HCT116 (cell line): ENCODE data around the gene ZNF445. TPM values are rescaled to one million over a fixed set of nuclear protein-coding genes. Genes with fewer than 3 reads are reported as not detected.
"Not testable (repeated sequence)": the region's sequence is repeated elsewhere in the genome, so short reads cannot be mapped to it uniquely, and the experiment has no call there.

Experiments used
- ATAC-seq: fragments of 200-7000 bp; cut with Tn5 transposase; 2 replicates; pipeline ENCODE4 v1.9.1; 2020; ENCODE audit warnings: mild to moderate bottlenecking, moderate library complexity
- BruUV-seq: library from RNA; stranded (reverse); fragments of 400-500 nt; replicated peaks from 2 replicates; lab custom pipeline; 2021; lab: Mats Ljungman, UMichigan
- CTCF ChIA-PET: fragments of 300-600 bp; sonication (Branson Sonifier 250); formaldehyde crosslinking; loops from one replicate; lab custom pipeline; 2021; ENCODE audit warnings: antibody characterized with exemption; lab: Charles Lee
- POLR2A ChIA-PET: fragments of 300-600, 350-600 bp; sonication (Branson Sonifier 250); formaldehyde crosslinking; loops from one replicate; lab custom pipeline; 2021; ENCODE audit warnings: antibody characterized with exemption; lab: Charles Lee
- RAD21 ChIA-PET, 2 experiments: fragments of 300-600 bp; sonication (Branson Sonifier 250); formaldehyde crosslinking; loops; one replicate each; lab custom pipeline; 2023; ENCODE audit warnings: low total read pairs in 2 of 2; ENCODE audit not compliant: uncharacterized antibody in 2 of 2, unreplicated experiment in 2 of 2, low non-redundant PET in 1 of 2; lab: Charles Lee
- DNase-seq: peaks from one replicate; pipeline ENCODE4 v3.0.0-alpha.2; 2010; ENCODE audit warnings: low read depth, low spot score
- H2AFZ ChIP-seq: fragments of 200-600 bp; shearing (Covaris generic), sonication (generic); 2 replicates; pipeline ENCODE4 v1.6.1; 2017; ENCODE audit warnings: low read depth, mixed run types, mixed read lengths, antibody characterized with exemption, low read length; ENCODE audit not compliant: poor library complexity, severe bottlenecking
- H3K27ac ChIP-seq: 2 replicates; pipeline ENCODE4 v1.5.1; 2012; ENCODE audit warnings: low read depth, low read length
- H3K27me3 ChIP-seq: fragments of 200-600 bp; sonication (generic); 2 replicates; pipeline ENCODE4 v1.6.1; 2016; ENCODE audit warnings: mixed run types, low read length, mixed read lengths; ENCODE audit not compliant: insufficient read depth
- H3K36me3 ChIP-seq, 2 experiments: fragments of 200-500 bp in 1 of 2; fragments of 200-600 bp in 1 of 2; sonication (Bioruptor generic) in 1 of 2; sonication (generic) in 1 of 2; 2 replicates each; pipeline versions ENCODE4 v1.5.1 to v1.6.1; 2014 to 2016; ENCODE audit warnings: low read length in 2 of 2, inconsistent platforms in 1 of 2, mixed read lengths in 1 of 2, mixed run types in 1 of 2; ENCODE audit not compliant: insufficient read depth in 2 of 2, control insufficient read depth in 1 of 2
- H3K4me1 ChIP-seq, 2 experiments: fragments of 200-600 bp in 1 of 2; sonication (generic) in 1 of 2; 2 replicates each; pipeline versions ENCODE4 v1.5.1 to v1.6.1; 2012 to 2017; ENCODE audit warnings: low read length in 2 of 2, inconsistent platforms in 1 of 2, mild to moderate bottlenecking in 1 of 2, mixed read lengths in 1 of 2, mixed run types in 1 of 2, moderate library complexity in 1 of 2; ENCODE audit not compliant: insufficient read depth in 2 of 2, control insufficient read depth in 1 of 2
- H3K4me2 ChIP-seq: fragments of 200-600 bp; sonication (generic); 2 replicates; pipeline ENCODE4 v1.6.1; 2017; ENCODE audit warnings: mixed run types, low read length, mixed read lengths
- H3K4me3 ChIP-seq, 2 experiments: fragments of 200-600 bp in 1 of 2; sonication (generic) in 1 of 2; replicated peaks in 1 of 2; 2 replicates each; pipeline ENCODE4 v1.5.1; 2011 to 2016; ENCODE audit warnings: low read length in 2 of 2, control low read depth in 1 of 2, low read depth in 1 of 2, mild to moderate bottlenecking in 1 of 2, mixed read lengths in 1 of 2, mixed run types in 1 of 2
- H3K79me2 ChIP-seq: fragments of 200-600 bp; sonication (generic); 2 replicates; pipeline ENCODE4 v1.6.1; 2017; ENCODE audit warnings: mild to moderate bottlenecking, mixed run types, low read length, moderate library complexity, mixed read lengths; ENCODE audit not compliant: insufficient read depth
- H3K9ac ChIP-seq: fragments of 200-600 bp; sonication (generic); 2 replicates; pipeline ENCODE4 v1.6.1; 2016; ENCODE audit warnings: low read length, mixed read lengths
- H3K9me2 ChIP-seq: fragments of 200-600 bp; sonication (generic), shearing (Covaris generic); 2 replicates; pipeline ENCODE4 v1.6.1; 2017; ENCODE audit warnings: mixed run types, mild to moderate bottlenecking, moderate library complexity; ENCODE audit not compliant: insufficient read depth
- H3K9me3 ChIP-seq, 2 experiments: fragments of 200-500 bp in 1 of 2; fragments of 200-600 bp in 1 of 2; sonication (Bioruptor generic) in 1 of 2; sonication (generic) in 1 of 2; 2 replicates each; pipeline ENCODE4 v1.6.1; 2014 to 2017; ENCODE audit warnings: low read length in 2 of 2, mixed read lengths in 2 of 2, inconsistent platforms in 1 of 2, low read depth in 1 of 2, mild to moderate bottlenecking in 1 of 2, mixed run types in 1 of 2, moderate library complexity in 1 of 2; ENCODE audit not compliant: control insufficient read depth in 1 of 2, insufficient read depth in 1 of 2
- H4K20me1 ChIP-seq: fragments of 200-600 bp; sonication (generic), shearing (Covaris generic); 2 replicates; pipeline ENCODE4 v1.6.1; 2017; ENCODE audit warnings: mixed run types, mild to moderate bottlenecking, moderate library complexity; ENCODE audit not compliant: insufficient read depth
- CBX3 ChIP-seq: IDR thresholded peaks from 2 replicates; pipeline ENCODE4 v1.6.1; 2012; ENCODE audit warnings: low read depth
- CEBPB ChIP-seq: IDR thresholded peaks from 2 replicates; pipeline ENCODE4 v1.6.1; 2012; ENCODE audit warnings: low read depth
- EGR1 ChIP-seq: IDR thresholded peaks from 2 replicates; pipeline ENCODE4 v1.6.1; 2012; ENCODE audit warnings: low read depth
- ELF1 ChIP-seq: IDR thresholded peaks from 2 replicates; pipeline ENCODE4 v1.6.1; 2012; ENCODE audit warnings: low read depth, borderline replicate concordance
- EZH2 ChIP-seq: fragments of 200-600 bp; sonication (generic); IDR thresholded peaks from 2 replicates; pipeline ENCODE4 v1.6.1; 2017; ENCODE audit warnings: antibody characterized with exemption, mixed run types
- EZH2phosphoT487 ChIP-seq: fragments of 200-600 bp; IDR thresholded peaks from 2 replicates; pipeline ENCODE4 v1.6.1; 2018; ENCODE audit warnings: antibody characterized with exemption, borderline replicate concordance
- FOSL1 ChIP-seq: IDR thresholded peaks from 2 replicates; pipeline ENCODE4 v1.6.1; 2012; ENCODE audit warnings: low read depth
- JUND ChIP-seq: IDR thresholded peaks from 2 replicates; pipeline ENCODE4 v1.6.1; 2012
- POLR2AphosphoS5 ChIP-seq: IDR thresholded peaks from 2 replicates; pipeline ENCODE4 v1.6.1; 2011; ENCODE audit warnings: mild to moderate bottlenecking, low read depth, low read length, moderate library complexity
- RAD21 ChIP-seq: IDR thresholded peaks from 2 replicates; pipeline ENCODE4 v1.6.1; 2012; ENCODE audit warnings: low read depth, mild to moderate bottlenecking
- SIN3A ChIP-seq: IDR thresholded peaks from 2 replicates; pipeline ENCODE4 v1.6.1; 2012; ENCODE audit warnings: low read depth
- SP1 ChIP-seq: IDR thresholded peaks from 2 replicates; pipeline ENCODE4 v1.6.1; 2012; ENCODE audit warnings: low read depth
- SRF ChIP-seq: IDR thresholded peaks from 2 replicates; pipeline ENCODE4 v1.6.1; 2012; ENCODE audit warnings: low read depth
- TCF7L2 ChIP-seq: IDR thresholded peaks from 2 replicates; pipeline ENCODE4 v1.7.0; 2011; ENCODE audit warnings: borderline replicate concordance, inconsistent platforms; ENCODE audit not compliant: insufficient read depth, insufficient read length; ENCODE audit errors: extremely low read depth
- YY1 ChIP-seq: IDR thresholded peaks from 2 replicates; pipeline ENCODE4 v1.6.1; 2011; ENCODE audit warnings: low read length, low read depth, moderate library complexity, mild to moderate bottlenecking; ENCODE audit not compliant: insufficient replicate concordance; ENCODE audit errors: extremely low read depth
- ZFX ChIP-seq: fragments of 450-650 bp; IDR thresholded peaks from 2 replicates; pipeline ENCODE4 v1.6.1; 2017
- intact Hi-C: fragments of 100-400 bp; cut with micrococcal nuclease; formaldehyde crosslinking; loops from 2 replicates; pipeline ENCODE4 v1.10.0; 2022
- total RNA-seq: library from RNA; stranded (reverse); gene quantifications from one replicate; pipeline ENCODE4 v1.2.1, GENCODE V29; 2021; ENCODE audit not compliant: unreplicated experiment
- TF ChIP-seq, protein P1 (sequence below): IDR thresholded peaks from 2 replicates; pipeline ENCODE4 v1.6.1; 2011; ENCODE audit warnings: mild to moderate bottlenecking, low read length, moderate library complexity; ENCODE audit not compliant: insufficient replicate concordance; ENCODE audit errors: extremely low read depth
- TF ChIP-seq, protein P2 (sequence below): IDR thresholded peaks from 2 replicates; pipeline ENCODE4 v1.6.1; 2012
- TF ChIP-seq, protein P3 (sequence below), 3 experiments: fragments of 200-600 bp in 1 of 3; sonication (generic) in 1 of 3; IDR thresholded peaks in 2 of 3; conservative IDR thresholded peaks in 1 of 3; 2 replicates each; pipeline ENCODE4 v1.5.1; 2012 to 2017; ENCODE audit warnings: low read depth in 2 of 3, low read length in 2 of 3, antibody characterized with exemption in 1 of 3, borderline replicate concordance in 1 of 3, control low read depth in 1 of 3, mild to moderate bottlenecking in 1 of 3, mixed read lengths in 1 of 3, mixed run types in 1 of 3, moderate library complexity in 1 of 3; ENCODE audit not compliant: insufficient read depth in 1 of 3
- TF ChIP-seq, protein P4 (sequence below): IDR thresholded peaks from 2 replicates; pipeline ENCODE4 v1.6.1; 2012

Gene ZNF445
- total RNA-seq, 1 experiment from 2014 or later: 19.9 TPM

DNA sequence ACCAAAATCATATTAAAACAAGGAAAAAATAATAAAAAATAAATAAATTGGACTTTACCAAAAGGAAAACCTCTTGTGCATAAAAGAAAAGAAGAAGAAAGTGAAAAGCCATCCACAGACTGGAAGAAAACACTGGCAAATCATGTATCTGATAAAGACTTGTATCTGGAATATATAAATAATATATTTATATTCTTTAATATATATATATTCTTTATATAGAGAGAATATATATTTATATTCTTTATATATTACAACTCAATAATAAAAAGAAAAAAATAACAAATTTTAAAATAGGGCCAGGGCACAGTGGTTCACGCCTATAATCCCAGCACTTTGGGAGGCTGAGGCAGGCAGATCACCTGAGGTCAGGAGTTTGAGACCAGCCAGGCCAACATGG lies 27.1 kb upstream of the ZNF445 start:
- Histone ChIP-seq H3K4me2 (no peak overlapping the region), H3K36me3 (peaks cover 2 to 33% of the 10 kb centered on the region in 2 experiments), H3K4me3 (no peak overlapping the region), H2AFZ (no peak overlapping the region), H3K27me3 (no peaks in the 10 kb centered on the region), H3K9me3 (peaks cover 11 to 13% of the 10 kb centered on the region in 2 experiments; a peak in 3 of 4 replicates), H3K79me2 (peaks cover 68% of the 10 kb centered on the region), H3K9me2 (0 out of 2 replicates have a peak, but pooled peaks cover 3% of the 10 kb centered on the region), H4K20me1 (no peaks in the 10 kb centered on the region), H3K4me1 (peaks cover 0 to 8% of the 10 kb centered on the region in 2 experiments; a peak in 2 of 4 replicates), H3K27ac (no peak overlapping the region), H3K9ac (no peak overlapping the region)
- ChIA-PET POLR2A (no interaction called here), CTCF (no interaction called here), RAD21 (no interaction called here)
- intact Hi-C loops: no loop called here
- ATAC-seq: no peak
- TF ChIP-seq EGR1 (no peak), FOSL1 (no peak), EZH2phosphoT487 (no peak), TCF7L2 (no peak), CBX3 (no peak), SIN3A (no peak), POLR2AphosphoS5 (no peak), EZH2 (no peak), SRF (no peak), RAD21 (no peak), ELF1 (no peak), YY1 (no peak), ZFX (no peak), CEBPB (no peak), SP1 (no peak), JUND (no peak)
- TF ChIP-seq, protein P1, sequence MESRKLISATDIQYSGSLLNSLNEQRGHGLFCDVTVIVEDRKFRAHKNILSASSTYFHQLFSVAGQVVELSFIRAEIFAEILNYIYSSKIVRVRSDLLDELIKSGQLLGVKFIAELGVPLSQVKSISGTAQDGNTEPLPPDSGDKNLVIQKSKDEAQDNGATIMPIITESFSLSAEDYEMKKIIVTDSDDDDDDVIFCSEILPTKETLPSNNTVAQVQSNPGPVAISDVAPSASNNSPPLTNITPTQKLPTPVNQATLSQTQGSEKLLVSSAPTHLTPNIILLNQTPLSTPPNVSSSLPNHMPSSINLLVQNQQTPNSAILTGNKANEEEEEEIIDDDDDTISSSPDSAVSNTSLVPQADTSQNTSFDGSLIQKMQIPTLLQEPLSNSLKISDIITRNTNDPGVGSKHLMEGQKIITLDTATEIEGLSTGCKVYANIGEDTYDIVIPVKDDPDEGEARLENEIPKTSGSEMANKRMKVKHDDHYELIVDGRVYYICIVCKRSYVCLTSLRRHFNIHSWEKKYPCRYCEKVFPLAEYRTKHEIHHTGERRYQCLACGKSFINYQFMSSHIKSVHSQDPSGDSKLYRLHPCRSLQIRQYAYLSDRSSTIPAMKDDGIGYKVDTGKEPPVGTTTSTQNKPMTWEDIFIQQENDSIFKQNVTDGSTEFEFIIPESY: no peak
- TF ChIP-seq, protein P2, sequence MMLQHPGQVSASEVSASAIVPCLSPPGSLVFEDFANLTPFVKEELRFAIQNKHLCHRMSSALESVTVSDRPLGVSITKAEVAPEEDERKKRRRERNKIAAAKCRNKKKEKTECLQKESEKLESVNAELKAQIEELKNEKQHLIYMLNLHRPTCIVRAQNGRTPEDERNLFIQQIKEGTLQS: no peak
- TF ChIP-seq, protein P3, sequence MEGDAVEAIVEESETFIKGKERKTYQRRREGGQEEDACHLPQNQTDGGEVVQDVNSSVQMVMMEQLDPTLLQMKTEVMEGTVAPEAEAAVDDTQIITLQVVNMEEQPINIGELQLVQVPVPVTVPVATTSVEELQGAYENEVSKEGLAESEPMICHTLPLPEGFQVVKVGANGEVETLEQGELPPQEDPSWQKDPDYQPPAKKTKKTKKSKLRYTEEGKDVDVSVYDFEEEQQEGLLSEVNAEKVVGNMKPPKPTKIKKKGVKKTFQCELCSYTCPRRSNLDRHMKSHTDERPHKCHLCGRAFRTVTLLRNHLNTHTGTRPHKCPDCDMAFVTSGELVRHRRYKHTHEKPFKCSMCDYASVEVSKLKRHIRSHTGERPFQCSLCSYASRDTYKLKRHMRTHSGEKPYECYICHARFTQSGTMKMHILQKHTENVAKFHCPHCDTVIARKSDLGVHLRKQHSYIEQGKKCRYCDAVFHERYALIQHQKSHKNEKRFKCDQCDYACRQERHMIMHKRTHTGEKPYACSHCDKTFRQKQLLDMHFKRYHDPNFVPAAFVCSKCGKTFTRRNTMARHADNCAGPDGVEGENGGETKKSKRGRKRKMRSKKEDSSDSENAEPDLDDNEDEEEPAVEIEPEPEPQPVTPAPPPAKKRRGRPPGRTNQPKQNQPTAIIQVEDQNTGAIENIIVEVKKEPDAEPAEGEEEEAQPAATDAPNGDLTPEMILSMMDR (IDR thresholded peaks at IDR 0.05 in 2 of 3, conservative IDR thresholded peaks at IDR 0.05 in 1 of 3; ENCODE audit: borderline replicate concordance in 1 of 3, insufficient read depth in 1 of 3, low read depth in 2 of 3, low read length in 2 of 3): no peak
- TF ChIP-seq, protein P4, sequence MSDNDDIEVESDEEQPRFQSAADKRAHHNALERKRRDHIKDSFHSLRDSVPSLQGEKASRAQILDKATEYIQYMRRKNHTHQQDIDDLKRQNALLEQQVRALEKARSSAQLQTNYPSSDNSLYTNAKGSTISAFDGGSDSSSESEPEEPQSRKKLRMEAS: no peak
- no peak for DNase-seq
- BruUV-seq: no TSS peak

DNA sequence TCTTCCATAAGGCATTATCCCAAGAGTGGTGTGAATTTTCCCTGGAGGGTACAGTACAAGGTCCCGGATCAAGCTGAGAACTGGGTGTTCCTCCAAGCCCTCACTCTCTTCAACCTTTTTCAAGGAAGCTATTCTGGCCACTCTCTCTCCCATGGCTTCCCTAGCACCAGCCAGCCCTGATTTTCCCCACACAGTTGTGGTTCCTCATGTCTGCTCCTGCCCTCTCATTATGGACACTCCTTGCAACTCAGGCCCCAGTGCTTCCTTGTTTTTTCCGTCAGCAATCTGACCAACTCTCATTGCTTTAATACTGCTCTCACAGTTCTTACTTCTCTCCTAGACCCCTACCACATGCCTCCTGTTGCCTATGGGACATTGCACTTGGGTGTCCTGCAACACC lies 25.7 kb upstream of the ZNF445 start:
- Histone ChIP-seq H3K79me2 (peaks cover 54% of the 10 kb centered on the region), H3K36me3 (peaks cover 2 to 38% of the 10 kb centered on the region in 2 experiments), H3K9me3 (peaks cover 15 to 21% of the 10 kb centered on the region in 2 experiments; a peak in 3 of 4 replicates)
- H2AFZ ChIP-seq, RAD21 ChIA-PET, CTCF ChIA-PET, DNase-seq, H3K27ac ChIP-seq, H4K20me1 ChIP-seq, ATAC-seq, H3K4me2 ChIP-seq, H3K4me3 ChIP-seq, BruUV-seq, H3K9ac ChIP-seq, H3K4me1 ChIP-seq, intact Hi-C loops, H3K27me3 ChIP-seq, H3K9me2 ChIP-seq, POLR2A ChIA-PET: not testable (repeated sequence)
